Peyer's patch (tissue), 4 donors: ENCODE results near the gene CDA. TPM values are rescaled to one million over a fixed set of nuclear protein-coding genes. Genes with fewer than 3 reads are reported as not detected.

Experiments used
- DNase-seq, 3 donors: peaks; one replicate each; pipeline ENCODE4 v3.0.0-alpha.2; 2017 to 2019
- H3K27ac ChIP-seq, 4 donors: fragments of 200-600 bp; sonication (generic); one replicate each; pipeline ENCODE4 v1.5.1; 2016 to 2019
- H3K27me3 ChIP-seq, 2 donors: fragments of 200-600 bp; sonication (generic); one replicate each; pipeline ENCODE4 v1.5.1; 2019
- H3K36me3 ChIP-seq, 3 donors: fragments of 200-600 bp; sonication (generic); one replicate each; pipeline ENCODE4 v1.5.1; 2016 to 2019
- H3K4me1 ChIP-seq, 4 donors: fragments of 200-600 bp; sonication (generic); one replicate each; pipeline ENCODE4 v1.5.1; 2016 to 2019
- H3K4me3 ChIP-seq, 4 donors: fragments of 200-600 bp; sonication (generic); 1 replicate in 3 of 4; 2 replicates in 1 of 4; pipeline ENCODE4 v1.5.1; 2016 to 2019; ENCODE audit warnings: mild to moderate bottlenecking in 1 of 4
- H3K9me3 ChIP-seq, 4 donors: fragments of 200-600 bp; sonication (generic); one replicate each; pipeline ENCODE4 v1.5.1; 2016 to 2019; ENCODE audit warnings: mild to moderate bottlenecking in 1 of 4
- POLR2A ChIP-seq, 2 donors: fragments of 450-650 bp; IDR thresholded peaks; one replicate each; pipeline ENCODE4 v1.5.1; 2017; ENCODE audit warnings: antibody characterized with exemption in 2 of 2, mild to moderate bottlenecking in 2 of 2, moderate library complexity in 2 of 2
- total RNA-seq, 4 donors: library from RNA; depleted of rRNA; stranded (reverse); fragments of >200 nt; gene quantifications; one replicate each; pipeline ENCODE4 v1.1.0, GENCODE V29; 2016
- TF ChIP-seq, protein P1 (sequence below), 6 experiments: fragments of 450-650 bp in 4 of 6; fragments of 200-600 bp in 2 of 6; sonication (generic) in 1 of 6; IDR thresholded peaks; one replicate each; pipeline ENCODE4 v1.5.1; 2017 to 2019; ENCODE audit warnings: antibody characterized with exemption in 6 of 6, mild to moderate bottlenecking in 3 of 6, moderate library complexity in 1 of 6

Gene CDA
- 10 to 100 TPM in 3 of 4 donors, not detected in 1; 33.9 to 47.1 (median 39.1) TPM for total RNA-seq

- Histone ChIP-seq H3K36me3 (no peaks in the 10 kb centered on the region), H3K9me3 (peaks cover 0 to 4% (median 0%) of the 10 kb centered on the region in 4 donors), H3K4me1 (peaks cover 0 to 16% (median 0%) of the 10 kb centered on the region in 4 donors), H3K4me3 (peak within 1 kb of the TSS in 3 of 4 donors; percentile 20 to 64 (median 51)), H3K27me3 (no peaks in the 10 kb centered on the region), H3K27ac (peak within 1 kb of the TSS in 3 of 4 donors; percentile 69 to 91 (median 88))
- peak; percentile 81 to 87 for TF ChIP-seq POLR2A (IDR thresholded peaks at IDR 0.05)
- TF ChIP-seq, protein P1, sequence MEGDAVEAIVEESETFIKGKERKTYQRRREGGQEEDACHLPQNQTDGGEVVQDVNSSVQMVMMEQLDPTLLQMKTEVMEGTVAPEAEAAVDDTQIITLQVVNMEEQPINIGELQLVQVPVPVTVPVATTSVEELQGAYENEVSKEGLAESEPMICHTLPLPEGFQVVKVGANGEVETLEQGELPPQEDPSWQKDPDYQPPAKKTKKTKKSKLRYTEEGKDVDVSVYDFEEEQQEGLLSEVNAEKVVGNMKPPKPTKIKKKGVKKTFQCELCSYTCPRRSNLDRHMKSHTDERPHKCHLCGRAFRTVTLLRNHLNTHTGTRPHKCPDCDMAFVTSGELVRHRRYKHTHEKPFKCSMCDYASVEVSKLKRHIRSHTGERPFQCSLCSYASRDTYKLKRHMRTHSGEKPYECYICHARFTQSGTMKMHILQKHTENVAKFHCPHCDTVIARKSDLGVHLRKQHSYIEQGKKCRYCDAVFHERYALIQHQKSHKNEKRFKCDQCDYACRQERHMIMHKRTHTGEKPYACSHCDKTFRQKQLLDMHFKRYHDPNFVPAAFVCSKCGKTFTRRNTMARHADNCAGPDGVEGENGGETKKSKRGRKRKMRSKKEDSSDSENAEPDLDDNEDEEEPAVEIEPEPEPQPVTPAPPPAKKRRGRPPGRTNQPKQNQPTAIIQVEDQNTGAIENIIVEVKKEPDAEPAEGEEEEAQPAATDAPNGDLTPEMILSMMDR (IDR thresholded peaks at IDR 0.05), result no peak
- peak in 2 of 3 donors; percentile 78 to 83 for DNase-seq
Observed at GRCh38 chr1:20588634-20589225, at the start of gene CDA. Gene CDA, plus strand, starts transcription at chr1:20589097. Its CDS starts 33 bp downstream, at chr1:20589130.

- Histone ChIP-seq H3K36me3 (no peaks in the 10 kb centered on the region), H3K9me3 (no peaks in the 10 kb centered on the region), H3K4me3 (no peak overlapping the region), H3K27me3 (no peaks in the 10 kb centered on the region), H3K27ac (no peak overlapping the region), H3K4me1 (no peaks in the 10 kb centered on the region)
- TF ChIP-seq POLR2A (IDR thresholded peaks at IDR 0.05), result no peak
- TF ChIP-seq, protein P1 (IDR thresholded peaks at IDR 0.05), result no peak
- no peak for DNase-seq
Observed at GRCh38 chr1:20540281-20540680, 48.6 kb upstream of the CDA start.

- no peaks in the 10 kb centered on the region for H3K4me1 ChIP-seq
- no peak overlapping the region for H3K4me3 ChIP-seq
- DNase-seq, result no peak
- no peak overlapping the region for H3K27ac ChIP-seq
- H3K36me3 ChIP-seq, result no peaks in the 10 kb centered on the region
- no peaks in the 10 kb centered on the region for H3K27me3 ChIP-seq
- TF ChIP-seq POLR2A (IDR thresholded peaks at IDR 0.05), result no peak
- TF ChIP-seq, protein P1 (IDR thresholded peaks at IDR 0.05), result no peak
- no peaks in the 10 kb centered on the region for H3K9me3 ChIP-seq
Observed at GRCh38 chr1:20546637-20547036, 42.3 kb upstream of the CDA start.

GRCh38 chr1:20551161-20551560 is 37.7 kb upstream of the CDA start:
- H3K27ac ChIP-seq, result no peak overlapping the region
- DNase-seq, result no peak
- H3K4me1 ChIP-seq, result peaks cover 0 to 23% (median 0%) of the 10 kb centered on the region in 4 donors
- no peaks in the 10 kb centered on the region for H3K9me3 ChIP-seq
- TF ChIP-seq, protein P1 (IDR thresholded peaks at IDR 0.05), result no peak
- no peak for TF ChIP-seq POLR2A (IDR thresholded peaks at IDR 0.05)
- peaks cover 0 to 13% of the 10 kb centered on the region in 2 donors for H3K27me3 ChIP-seq
- no peaks in the 10 kb centered on the region for H3K36me3 ChIP-seq
- H3K4me3 ChIP-seq, result no peak overlapping the region

DNA sequence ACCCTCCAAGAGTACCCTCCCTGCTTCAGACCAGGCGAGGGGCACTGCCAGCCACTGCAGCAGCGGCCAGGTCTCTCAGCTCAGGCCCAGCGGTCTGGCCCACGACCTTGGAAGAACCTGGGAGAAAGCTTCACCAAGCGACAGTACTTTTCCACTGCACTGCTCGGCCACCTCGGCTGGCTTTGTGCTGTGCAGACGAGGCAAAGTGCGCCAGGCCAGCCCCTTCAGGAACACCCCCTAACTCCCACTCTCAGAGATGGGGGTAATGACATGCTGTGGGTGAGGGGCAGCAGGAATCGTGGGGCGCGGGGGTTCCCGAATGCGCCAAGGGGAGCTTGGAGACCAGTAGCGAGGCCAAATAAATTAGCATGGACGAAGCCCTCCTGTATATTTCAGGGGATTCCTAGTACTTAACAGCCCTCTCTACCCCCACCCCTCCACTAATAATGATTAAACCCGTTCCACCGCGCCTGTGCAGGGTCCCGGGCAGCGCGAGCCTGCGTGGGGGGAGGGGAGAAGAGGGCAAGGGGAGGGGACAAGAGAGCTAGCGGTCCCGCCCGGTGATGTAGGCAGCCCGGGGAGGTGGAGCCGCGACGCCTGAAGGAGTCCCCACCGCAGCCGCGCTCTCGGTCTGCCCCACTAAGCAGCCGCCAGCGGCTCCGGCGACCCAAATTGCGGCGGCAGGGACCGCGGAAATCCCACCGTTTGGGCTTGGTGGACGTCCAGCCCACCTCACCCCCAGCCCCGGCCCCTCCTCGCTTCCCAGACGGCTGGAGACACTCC is 36.8 kb upstream of the CDA start, which contains the start of gene FAM43B:
FAM43B (plus strand) TSS at position 629 of the 783 bp plus-strand sequence. CDS start 401 bp downstream, outside the sequence.
- Histone ChIP-seq H3K4me3 (peak within 1 kb of the TSS in 2 of 4 donors; percentile 27 to 40), H3K4me1 (peaks cover 0 to 23% (median 0%) of the 10 kb centered on the region in 4 donors), H3K27ac (no peak within 1 kb of the TSS), H3K36me3 (no peaks in the 10 kb centered on the region), H3K9me3 (no peaks in the 10 kb centered on the region), H3K27me3 (peaks cover 0 to 13% of the 10 kb centered on the region in 2 donors)
- TF ChIP-seq, protein P1 (IDR thresholded peaks at IDR 0.05), result no peak
- TF ChIP-seq POLR2A (IDR thresholded peaks at IDR 0.05), result no peak
- peak in 2 of 3 donors; percentile 51 to 55 for DNase-seq
